Activated CD4-positive, alpha-beta T cell treated with anti-CD3 and anti-CD28 coated beads, Interleukin-2, amount 10 ng/mL, durations not matched to agents 7 days and 5 days (primary cell): ENCODE data around the gene IRGQ. TPM values are rescaled to one million over a fixed set of nuclear protein-coding genes. Genes with fewer than 3 reads are reported as not detected.

Experiments used
- CTCF ChIA-PET: fragments of 350-600 bp; sonication (Branson Sonifier 250); formaldehyde crosslinking; loops from one replicate; lab custom pipeline; 2021; ENCODE audit warnings: antibody characterized with exemption; lab: Charles Lee
- POLR2A ChIA-PET: fragments of 350-600 bp; sonication (Branson Sonifier 250); formaldehyde crosslinking; loops from one replicate; lab custom pipeline; 2021; ENCODE audit warnings: antibody characterized with exemption; lab: Charles Lee
- DNase-seq: peaks from one replicate; pipeline ENCODE4 v3.0.0-alpha.2; 2020
- H3K27ac Mint-ChIP-seq: one replicate; pipeline ENCODE4 v1.8.0; 2021; ENCODE audit warnings: mild to moderate bottlenecking, moderate library complexity, mixed read lengths
- H3K27me3 Mint-ChIP-seq: one replicate; pipeline ENCODE4 v1.8.0; 2021; ENCODE audit warnings: mixed read lengths
- H3K36me3 Mint-ChIP-seq: one replicate; pipeline ENCODE4 v1.8.0; 2021; ENCODE audit warnings: low read depth, mixed read lengths
- H3K4me1 Mint-ChIP-seq: one replicate; pipeline ENCODE4 v1.8.0; 2021; ENCODE audit warnings: mixed read lengths
- H3K4me3 Mint-ChIP-seq: one replicate; pipeline ENCODE4 v1.8.0; 2021; ENCODE audit warnings: mild to moderate bottlenecking, moderate library complexity, mixed read lengths
- H3K9me3 Mint-ChIP-seq: one replicate; pipeline ENCODE4 v1.8.0; 2021; ENCODE audit warnings: mixed read lengths
- total RNA-seq, 2 experiments: library from RNA; stranded (reverse); gene quantifications; one replicate each; pipeline ENCODE4 v1.2.3, GENCODE V29; 2021

The IRGQ gene, protein sequence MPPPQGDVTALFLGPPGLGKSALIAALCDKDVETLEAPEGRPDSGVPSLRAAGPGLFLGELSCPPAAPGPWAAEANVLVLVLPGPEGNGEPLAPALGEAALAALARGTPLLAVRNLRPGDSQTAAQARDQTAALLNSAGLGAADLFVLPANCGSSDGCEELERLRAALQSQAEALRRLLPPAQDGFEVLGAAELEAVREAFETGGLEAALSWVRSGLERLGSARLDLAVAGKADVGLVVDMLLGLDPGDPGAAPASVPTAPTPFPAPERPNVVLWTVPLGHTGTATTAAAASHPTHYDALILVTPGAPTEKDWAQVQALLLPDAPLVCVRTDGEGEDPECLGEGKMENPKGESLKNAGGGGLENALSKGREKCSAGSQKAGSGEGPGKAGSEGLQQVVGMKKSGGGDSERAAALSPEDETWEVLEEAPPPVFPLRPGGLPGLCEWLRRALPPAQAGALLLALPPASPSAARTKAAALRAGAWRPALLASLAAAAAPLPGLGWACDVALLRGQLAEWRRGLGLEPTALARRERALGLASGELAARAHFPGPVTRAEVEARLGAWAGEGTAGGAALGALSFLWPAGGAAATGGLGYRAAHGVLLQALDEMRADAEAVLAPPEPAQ
- total RNA-seq, result 1 to 10 TPM; 9.0 to 9.7 TPM

GRCh38 chr19:43595999-43596841 is at the start of gene IRGQ, which contains the start of gene ZNF576:
Gene IRGQ, minus strand, starts transcription at chr19:43596134. Its CDS starts 796 bp downstream, at chr19:43595338.
Gene ZNF576, plus strand, starts transcription at chr19:43596595. Its CDS starts 514 bp downstream, at chr19:43597109.
- POLR2A ChIA-PET, result interaction anchor here (0.8 kb wide), 1 partner anchor 65 kb away, joined by 3 read pairs; no protein-coding TSS in a partner anchor

DNA sequence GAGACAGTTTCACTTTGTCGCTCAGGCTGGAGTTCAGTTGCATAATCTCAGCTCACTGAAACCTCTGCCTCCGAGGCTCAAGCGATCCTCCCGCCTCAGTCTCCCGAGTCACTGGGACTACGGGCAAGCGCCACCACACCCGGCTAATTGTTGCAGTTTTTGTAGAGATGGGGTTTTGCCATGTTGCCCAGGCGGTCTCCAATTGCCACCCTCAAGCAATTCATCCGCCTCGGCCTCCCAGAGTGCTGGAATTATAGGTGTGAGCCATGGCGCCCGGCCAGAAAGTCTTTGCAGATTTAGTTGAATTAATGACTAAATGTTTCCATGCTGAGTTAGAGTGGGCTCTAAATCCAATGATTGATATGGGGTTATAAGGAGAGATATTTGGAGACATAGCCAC is 48.2 kb upstream of the IRGQ start:
- peaks cover 6% of the 10 kb centered on the region for H3K36me3 Mint-ChIP-seq
- no peak overlapping the region for H3K4me3 Mint-ChIP-seq
- H3K9me3 Mint-ChIP-seq, result no peaks in the 10 kb centered on the region
- H3K4me1 Mint-ChIP-seq, result peaks cover 12% of the 10 kb centered on the region
- ChIA-PET CTCF (interaction anchor here (0.6 kb wide), 1 partner anchor 160 kb away, joined by 3 read pairs; no protein-coding TSS in a partner anchor), POLR2A (no interaction called here)
- H3K27ac Mint-ChIP-seq, result no peak overlapping the region
- peaks cover 17% of the 10 kb centered on the region for H3K27me3 Mint-ChIP-seq
- no peak for DNase-seq

More at GRCh38 chr19:43595999-43596841, at the start of gene IRGQ, which contains the start of gene ZNF576:
- no peaks in the 10 kb centered on the region for H3K9me3 Mint-ChIP-seq
- DNase-seq, result peak; percentile 100
- CTCF ChIA-PET, result interaction anchor here (0.6 to 3.5 kb wide), 13 partner anchors 9 to 658 kb away, joined by 3 to 51 read pairs (median 4); partner anchors contain the start of gene ZNF575
- peaks cover 34% of the 10 kb centered on the region for H3K4me1 Mint-ChIP-seq
- H3K27me3 Mint-ChIP-seq, result no peaks in the 10 kb centered on the region
- H3K4me3 Mint-ChIP-seq, result peak within 1 kb of the TSS; percentile 88
- H3K27ac Mint-ChIP-seq, result peak within 1 kb of the TSS; percentile 99
- H3K36me3 Mint-ChIP-seq, result peaks cover 18% of the 10 kb centered on the region

DNA sequence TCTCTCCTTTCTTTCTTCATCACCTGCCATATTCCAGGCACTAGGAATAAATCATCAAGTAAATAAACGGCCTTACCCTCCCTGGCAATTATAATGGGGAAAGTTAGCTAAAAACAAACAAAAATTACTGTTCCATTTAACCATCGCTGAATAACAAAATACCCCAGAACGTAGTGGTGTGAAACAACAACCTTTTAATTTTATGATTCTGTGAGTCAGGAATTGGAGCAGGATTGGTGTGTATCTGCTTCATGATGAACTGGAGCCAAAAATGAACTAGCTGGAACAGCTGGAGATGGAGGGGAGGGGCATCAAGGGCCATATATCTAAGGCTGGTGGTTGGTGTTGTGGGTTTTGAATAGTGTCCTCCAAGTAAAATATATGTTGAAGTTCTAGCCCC is 47.4 kb upstream of the IRGQ start:
- H3K27me3 Mint-ChIP-seq, result peaks cover 26% of the 10 kb centered on the region
- H3K4me1 Mint-ChIP-seq, result peaks cover 17% of the 10 kb centered on the region
- no peak for DNase-seq
- no peak overlapping the region for H3K27ac Mint-ChIP-seq
- H3K9me3 Mint-ChIP-seq, result no peaks in the 10 kb centered on the region
- ChIA-PET POLR2A (no interaction called here), CTCF (interaction anchor here (0.6 kb wide), 1 partner anchor 159 kb away, joined by 3 read pairs; no protein-coding TSS in a partner anchor)
- H3K36me3 Mint-ChIP-seq, result peaks cover 6% of the 10 kb centered on the region
- no peak overlapping the region for H3K4me3 Mint-ChIP-seq

DNA sequence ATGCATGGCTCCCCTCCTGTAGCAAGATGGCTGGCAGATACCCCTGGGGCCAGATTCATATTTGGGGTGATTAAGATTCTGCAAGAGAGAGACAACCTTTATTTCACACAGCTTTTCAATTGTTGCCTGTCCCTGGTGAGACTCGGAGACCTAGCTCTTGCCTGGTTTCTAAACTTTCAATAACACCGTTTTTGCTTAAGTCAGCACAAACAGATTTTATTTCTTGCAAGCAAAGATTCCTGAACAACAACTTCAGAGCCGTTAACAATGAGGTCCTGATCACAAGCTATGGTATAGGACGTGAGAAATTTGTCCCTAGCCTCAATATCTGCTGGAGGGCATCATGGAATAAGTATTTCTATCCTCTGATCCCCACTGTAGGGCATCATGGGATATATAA is 46.6 kb upstream of the IRGQ start:
- H3K27ac Mint-ChIP-seq, result no peak overlapping the region
- H3K9me3 Mint-ChIP-seq, result no peaks in the 10 kb centered on the region
- ChIA-PET CTCF (interaction anchor here (0.6 kb wide), 1 partner anchor 58 kb away, joined by 4 read pairs; no protein-coding TSS in a partner anchor), POLR2A (no interaction called here)
- H3K36me3 Mint-ChIP-seq, result peaks cover 4% of the 10 kb centered on the region
- no peak for DNase-seq
- H3K4me3 Mint-ChIP-seq, result no peak overlapping the region
- peaks cover 33% of the 10 kb centered on the region for H3K27me3 Mint-ChIP-seq
- H3K4me1 Mint-ChIP-seq, result peaks cover 20% of the 10 kb centered on the region

- POLR2A ChIA-PET, result interaction anchor here (0.7 kb wide), 1 partner anchor 1451 kb away, joined by 3 read pairs; no protein-coding TSS in a partner anchor
- H3K27me3 Mint-ChIP-seq, result peaks cover 40% of the 10 kb centered on the region
- no peak for DNase-seq
- no peaks in the 10 kb centered on the region for H3K9me3 Mint-ChIP-seq
- H3K4me1 Mint-ChIP-seq, result peaks cover 20% of the 10 kb centered on the region
- no peak overlapping the region for H3K27ac Mint-ChIP-seq
- H3K4me3 Mint-ChIP-seq, result peak overlapping the region; percentile 44
- CTCF ChIA-PET, result interaction anchor here (0.5 to 1.3 kb wide), 3 partner anchors 47 to 150 kb away, joined by 3 to 4 read pairs (median 3); no protein-coding TSS in a partner anchor
- H3K36me3 Mint-ChIP-seq, result peaks cover 4% of the 10 kb centered on the region
Observed at GRCh38 chr19:43641333-43641732, 45.4 kb upstream of the IRGQ start.

DNA sequence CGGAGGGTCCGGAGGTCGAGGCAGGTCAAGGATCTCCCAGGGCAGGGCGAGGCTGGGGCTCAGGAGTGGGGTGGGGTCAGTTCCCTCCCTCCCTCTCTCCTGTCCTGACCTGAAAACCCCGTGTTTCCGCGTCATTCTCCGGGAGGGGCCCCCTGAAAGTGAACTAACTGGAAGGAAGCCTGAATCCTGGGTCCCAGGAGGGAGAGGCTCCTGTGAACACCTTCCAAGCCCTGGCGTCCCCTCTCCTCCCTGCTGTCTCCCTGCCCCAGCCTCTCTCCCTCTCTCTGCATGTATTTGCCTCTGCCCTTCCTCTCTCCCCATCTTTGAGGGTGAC is 44.5 kb upstream of the IRGQ start:
- no peak for DNase-seq
- peaks cover 20% of the 10 kb centered on the region for H3K4me1 Mint-ChIP-seq
- CTCF ChIA-PET, result interaction anchor here (0.6 kb wide), 1 partner anchor 205 kb away, joined by 3 read pairs; no protein-coding TSS in a partner anchor
- H3K9me3 Mint-ChIP-seq, result no peaks in the 10 kb centered on the region
- POLR2A ChIA-PET, result no interaction called here
- peaks cover 40% of the 10 kb centered on the region for H3K27me3 Mint-ChIP-seq
- no peak overlapping the region for H3K27ac Mint-ChIP-seq
- peak overlapping the region; percentile 69 for H3K4me3 Mint-ChIP-seq
- peaks cover 2% of the 10 kb centered on the region for H3K36me3 Mint-ChIP-seq

DNA sequence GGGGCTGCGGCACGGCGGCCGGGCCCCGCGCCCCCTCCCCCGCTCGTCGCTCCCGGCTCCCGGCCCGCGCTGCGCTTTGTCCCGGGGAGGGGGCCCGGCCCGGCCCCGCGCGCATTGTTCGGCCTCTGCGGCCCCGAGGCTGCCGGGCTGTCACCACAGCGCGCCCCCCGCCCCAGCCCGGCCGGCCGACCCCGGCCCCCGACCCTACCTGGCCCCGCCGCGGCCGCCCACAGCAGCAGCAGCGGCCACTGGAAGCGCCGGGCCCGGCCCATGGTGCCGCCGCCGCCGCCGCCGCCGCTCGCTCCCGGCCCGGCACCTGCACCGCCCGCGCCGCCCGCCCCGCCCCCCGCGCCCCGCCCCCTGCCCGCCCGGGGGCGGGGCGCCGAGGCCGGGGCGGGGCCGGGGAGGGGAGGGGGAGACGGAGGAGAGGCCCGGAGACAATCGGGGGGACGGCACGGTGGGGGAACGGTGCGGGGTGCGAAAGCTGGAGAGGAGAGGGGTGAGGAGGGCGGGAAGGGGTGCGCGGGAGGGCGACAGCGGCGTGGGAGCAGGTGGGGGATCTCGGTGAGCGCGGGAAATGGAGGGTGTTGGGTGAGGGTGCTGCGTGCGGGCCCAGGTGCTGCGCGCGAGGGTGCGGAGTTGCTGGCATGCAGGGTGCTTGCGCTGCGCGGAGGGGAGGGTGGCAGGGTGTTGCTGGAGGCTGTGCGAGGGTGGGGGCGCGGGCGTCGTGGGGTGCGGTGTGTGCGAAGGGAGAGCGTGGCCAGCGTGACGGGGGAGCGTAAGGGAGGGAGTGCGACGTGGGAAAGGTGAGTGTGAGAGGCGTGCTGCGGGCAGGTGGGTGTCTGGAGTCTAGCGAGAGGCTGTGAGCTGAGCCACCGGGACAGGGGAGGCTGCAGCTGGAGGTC is 43.8 kb upstream of the IRGQ start, which contains the start of gene CADM4:
Gene CADM4 (minus strand): TSS at position 332 of the 905 bp plus-strand sequence. CDS start 60 bp downstream, at position 272.
- POLR2A ChIA-PET, result no interaction called here
- peaks cover 43% of the 10 kb centered on the region for H3K27me3 Mint-ChIP-seq
- peaks cover 2% of the 10 kb centered on the region for H3K36me3 Mint-ChIP-seq
- H3K27ac Mint-ChIP-seq, result peak within 1 kb of the TSS; percentile 69
- no peaks in the 10 kb centered on the region for H3K9me3 Mint-ChIP-seq
- CTCF ChIA-PET, result interaction anchor here (0.6 kb wide), 1 partner anchor 204 kb away, joined by 3 read pairs; no protein-coding TSS in a partner anchor
- DNase-seq, result peak; percentile 60
- peak within 1 kb of the TSS; percentile 69 for H3K4me3 Mint-ChIP-seq
- H3K4me1 Mint-ChIP-seq, result peaks cover 20% of the 10 kb centered on the region

DNA sequence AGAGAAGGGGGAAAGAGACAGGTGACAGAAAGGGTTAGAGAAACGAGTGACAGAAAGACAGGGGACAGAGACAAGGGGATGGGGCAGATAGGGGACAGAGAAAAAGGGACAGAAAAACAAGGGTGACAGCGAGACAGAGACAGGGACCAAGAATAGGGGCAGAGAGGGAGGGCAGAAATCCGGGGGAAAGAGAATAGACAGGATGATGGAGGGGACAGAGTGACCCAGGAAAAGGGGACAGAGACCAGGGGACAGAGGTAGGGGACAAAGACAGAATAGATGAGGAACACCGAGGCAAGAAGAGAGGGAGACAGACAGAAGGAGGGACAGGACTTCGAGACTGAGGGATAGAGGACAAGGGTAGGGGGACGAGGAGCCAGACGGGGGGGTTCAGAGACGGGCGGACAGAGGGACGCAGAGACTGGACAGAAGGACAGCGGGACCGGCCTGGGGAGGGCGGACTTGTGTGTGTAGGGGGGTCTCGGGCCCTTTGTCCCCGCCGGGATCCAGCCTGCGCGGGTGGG is 43.1 kb upstream of the IRGQ start:
- peak overlapping the region; percentile 67 for H3K4me3 Mint-ChIP-seq
- POLR2A ChIA-PET, result no interaction called here
- H3K4me1 Mint-ChIP-seq, result peaks cover 20% of the 10 kb centered on the region

GRCh38 chr19:43638214-43638994 is 42.5 kb upstream of the IRGQ start:
- POLR2A ChIA-PET, result no interaction called here
- DNase-seq, result no peak
- Mint-ChIP-seq H3K4me3 (peak overlapping the region; percentile 67), H3K27ac (no peak overlapping the region), H3K4me1 (peaks cover 20% of the 10 kb centered on the region), H3K36me3 (peaks cover 2% of the 10 kb centered on the region), H3K27me3 (peaks cover 43% of the 10 kb centered on the region), H3K9me3 (no peaks in the 10 kb centered on the region)
- CTCF ChIA-PET, result interaction anchor here (1.7 kb wide), 1 partner anchor 13 kb away, joined by 5 read pairs; no protein-coding TSS in a partner anchor

More for the DNA sequence above, 43.1 kb upstream of the IRGQ start:
- DNase-seq, result no peak
- H3K27ac Mint-ChIP-seq, result no peak overlapping the region
- H3K36me3 Mint-ChIP-seq, result peaks cover 2% of the 10 kb centered on the region
- CTCF ChIA-PET, result no interaction called here
- H3K9me3 Mint-ChIP-seq, result no peaks in the 10 kb centered on the region
- H3K27me3 Mint-ChIP-seq, result peaks cover 43% of the 10 kb centered on the region

DNA sequence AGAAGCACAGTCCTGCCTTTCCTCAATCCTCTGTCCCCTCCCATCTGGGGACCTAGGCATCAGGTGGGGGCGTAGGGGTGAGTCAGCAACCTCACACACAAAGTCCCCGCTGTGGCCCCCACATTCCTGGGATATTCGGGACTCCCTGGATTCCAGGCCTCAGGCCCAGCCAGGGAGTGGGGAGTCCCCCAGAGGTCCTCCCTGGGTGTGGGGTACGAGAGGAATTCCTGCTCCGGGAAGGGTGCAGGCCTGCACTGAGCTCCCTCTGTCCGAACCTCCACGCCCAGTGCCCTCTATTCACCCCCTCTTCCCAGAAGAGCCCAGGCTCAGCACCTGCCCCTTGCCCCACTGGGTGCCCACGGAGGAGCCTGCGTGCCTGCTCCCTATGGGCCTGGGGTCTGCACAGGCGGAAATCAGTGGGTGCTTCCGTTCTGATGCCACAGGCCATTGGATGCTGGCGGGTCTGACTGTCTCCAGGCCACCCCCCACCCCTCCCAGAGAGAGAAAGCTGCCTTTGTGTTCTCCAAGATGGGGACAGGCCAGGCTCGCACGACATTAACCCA is 40.3 kb upstream of the IRGQ start:
- no peak overlapping the region for H3K27ac Mint-ChIP-seq
- H3K36me3 Mint-ChIP-seq, result peaks cover under 1% of the 10 kb centered on the region
- no peak overlapping the region for H3K4me3 Mint-ChIP-seq
- H3K9me3 Mint-ChIP-seq, result no peaks in the 10 kb centered on the region
- ChIA-PET CTCF (interaction anchor here (1.7 kb wide), 1 partner anchor 11 kb away, joined by 5 read pairs; no protein-coding TSS in a partner anchor), POLR2A (no interaction called here)
- H3K4me1 Mint-ChIP-seq, result peaks cover 16% of the 10 kb centered on the region
- no peak for DNase-seq
- peaks cover 40% of the 10 kb centered on the region for H3K27me3 Mint-ChIP-seq
